Mucosa of stomach (tissue), 1 donor: ENCODE results near the gene ZNF789.

Experiments used
- H3K27me3 ChIP-seq: one replicate; pipeline ENCODE4 v1.7.0; 2013; ENCODE audit warnings: mild to moderate bottlenecking, low read length; ENCODE audit not compliant: control insufficient read depth, insufficient read depth
- H3K36me3 ChIP-seq: one replicate; pipeline ENCODE4 v1.7.0; 2013; ENCODE audit warnings: low read length; ENCODE audit not compliant: control insufficient read depth, insufficient read depth
- H3K4me1 ChIP-seq: one replicate; pipeline ENCODE4 v1.7.0; 2013; ENCODE audit warnings: mild to moderate bottlenecking, low read length; ENCODE audit not compliant: control insufficient read depth, insufficient read depth
- H3K4me3 ChIP-seq: one replicate; pipeline ENCODE4 v1.7.0; 2013; ENCODE audit warnings: low read length
- H3K9ac ChIP-seq: one replicate; pipeline ENCODE4 v1.7.0; 2013; ENCODE audit warnings: mild to moderate bottlenecking, low read length, moderate library complexity
- H3K9me3 ChIP-seq: one replicate; pipeline ENCODE4 v1.7.0; 2013; ENCODE audit warnings: mild to moderate bottlenecking, low read length, moderate library complexity; ENCODE audit not compliant: control insufficient read depth
- donor health status: Pancreatic carcinoma.

ZNF789 gene

DNA sequence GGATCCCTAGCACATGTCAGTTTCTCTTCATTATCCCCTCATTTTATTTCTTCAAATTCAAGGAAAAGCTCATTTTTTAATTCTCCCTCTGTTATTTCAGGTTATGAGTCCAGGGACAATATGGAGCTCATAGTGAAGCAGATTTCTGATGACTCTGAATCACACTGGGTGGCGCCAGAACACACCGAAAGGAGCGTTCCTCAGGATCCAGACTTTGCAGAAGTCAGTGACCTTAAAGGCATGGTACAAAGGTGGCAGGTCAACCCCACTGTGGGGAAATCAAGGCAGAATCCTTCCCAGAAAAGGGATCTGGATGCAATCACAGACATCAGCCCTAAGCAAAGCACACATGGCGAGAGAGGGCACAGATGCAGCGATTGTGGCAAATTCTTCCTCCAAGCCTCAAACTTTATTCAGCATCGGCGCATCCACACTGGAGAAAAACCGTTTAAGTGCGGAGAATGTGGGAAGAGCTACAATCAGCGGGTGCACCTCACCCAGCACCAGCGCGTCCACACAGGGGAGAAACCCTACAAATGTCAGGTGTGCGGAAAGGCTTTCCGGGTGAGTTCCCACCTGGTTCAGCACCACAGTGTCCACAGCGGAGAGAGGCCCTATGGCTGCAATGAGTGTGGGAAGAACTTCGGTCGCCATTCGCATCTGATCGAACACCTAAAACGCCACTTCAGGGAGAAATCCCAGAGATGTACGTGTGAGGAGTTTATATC lies 53.2 kb downstream of the ZNF789 start:
- no peak overlapping the region for H3K4me3 ChIP-seq
- H3K4me1 ChIP-seq = no peaks in the 10 kb centered on the region
- no peak overlapping the region for H3K9ac ChIP-seq
- peaks cover 1% of the 10 kb centered on the region for H3K36me3 ChIP-seq
- no peaks in the 10 kb centered on the region for H3K27me3 ChIP-seq
- no peaks in the 10 kb centered on the region for H3K9me3 ChIP-seq

DNA sequence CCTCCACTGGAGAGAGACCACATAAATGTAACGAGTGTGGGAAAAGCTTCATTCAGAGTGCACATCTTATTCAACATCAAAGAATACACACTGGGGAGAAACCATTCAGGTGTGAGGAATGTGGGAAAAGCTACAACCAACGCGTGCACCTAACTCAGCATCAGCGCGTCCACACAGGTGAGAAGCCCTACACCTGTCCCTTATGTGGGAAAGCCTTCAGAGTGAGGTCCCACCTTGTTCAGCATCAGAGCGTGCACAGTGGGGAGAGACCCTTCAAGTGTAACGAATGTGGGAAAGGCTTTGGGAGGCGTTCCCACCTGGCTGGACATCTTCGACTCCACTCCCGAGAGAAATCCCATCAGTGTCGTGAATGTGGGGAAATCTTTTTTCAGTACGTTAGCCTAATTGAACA lies 58.7 kb downstream of the ZNF789 start:
- peaks cover 12% of the 10 kb centered on the region for H3K36me3 ChIP-seq
- H3K9me3 ChIP-seq = peaks cover 13% of the 10 kb centered on the region
- no peak overlapping the region for H3K9ac ChIP-seq
- H3K4me3 ChIP-seq = no peak overlapping the region
- H3K4me1 ChIP-seq = no peaks in the 10 kb centered on the region
- no peaks in the 10 kb centered on the region for H3K27me3 ChIP-seq

GRCh38 chr7:99535667-99536066 lies 63.0 kb downstream of the ZNF789 start:
- H3K9me3 ChIP-seq = peaks cover 13% of the 10 kb centered on the region
- no peaks in the 10 kb centered on the region for H3K4me1 ChIP-seq
- H3K27me3 ChIP-seq = no peaks in the 10 kb centered on the region
- H3K4me3 ChIP-seq = no peak overlapping the region
- peaks cover 12% of the 10 kb centered on the region for H3K36me3 ChIP-seq
- no peak overlapping the region for H3K9ac ChIP-seq
